Skeletal muscle satellite cell (primary cell): Measurements from ENCODE around the gene SNX21.

Experiments
- H3K27me3 ChIP-seq: 2 replicates; pipeline ENCODE4 v1.7.0; 2013; ENCODE audit warnings: low read length; ENCODE audit not compliant: control insufficient read depth, insufficient read depth
- H3K36me3 ChIP-seq: 2 replicates; pipeline ENCODE4 v1.7.0; 2013; ENCODE audit warnings: mild to moderate bottlenecking, control low read depth, low read length; ENCODE audit not compliant: insufficient read depth
- H3K4me1 ChIP-seq: 2 replicates; pipeline ENCODE4 v1.7.0; 2013; ENCODE audit warnings: low read length; ENCODE audit not compliant: control insufficient read depth, insufficient read depth
- H3K4me2 ChIP-seq: 2 replicates; pipeline ENCODE4 v1.7.0; 2013; ENCODE audit warnings: mild to moderate bottlenecking, low read length
- H3K4me3 ChIP-seq: 2 replicates; pipeline ENCODE4 v1.7.0; 2013; ENCODE audit warnings: low read length
- H3K9ac ChIP-seq: 2 replicates; pipeline ENCODE4 v1.7.0; 2013; ENCODE audit warnings: mild to moderate bottlenecking, low read depth, low read length, moderate library complexity
- H3K9me3 ChIP-seq: replicated peaks from 2 replicates; pipeline ENCODE4 v1.7.0; 2013; ENCODE audit warnings: mild to moderate bottlenecking, control low read depth, low read length

Gene SNX21

GRCh38 chr20:45888681-45889080, 55.1 kb downstream of the SNX21 start:
- no peak overlapping the region for H3K9ac ChIP-seq
- H3K4me3 ChIP-seq, result no peak overlapping the region
- peaks cover 36% of the 10 kb centered on the region for H3K4me1 ChIP-seq
- H3K27me3 ChIP-seq, result no peaks in the 10 kb centered on the region
- no peaks in the 10 kb centered on the region for H3K9me3 ChIP-seq
- H3K4me2 ChIP-seq, result no peak overlapping the region
- H3K36me3 ChIP-seq, result peaks cover 17% of the 10 kb centered on the region

- Histone ChIP-seq H3K4me2 (peak overlapping the region; percentile 99), H3K4me1 (peaks cover 28% of the 10 kb centered on the region), H3K9me3 (no peaks in the 10 kb centered on the region), H3K4me3 (peak overlapping the region; percentile 95), H3K9ac (peak overlapping the region; percentile 83), H3K27me3 (no peaks in the 10 kb centered on the region), H3K36me3 (peaks cover 28% of the 10 kb centered on the region)
These were observed 56.7 kb downstream of the SNX21 start for GRCh38 chr20:45890077-45890984.

GRCh38 chr20:45890985-45891983, 57.7 kb downstream of the SNX21 start, which contains the start of the genes CTSA and NEURL2:
CTSA (plus strand) TSS chr20:45891335; CDS start chr20:45891569, 234 bp downstream.
NEURL2 (minus strand) TSS chr20:45891208; CDS start chr20:45890991, 217 bp downstream.
- H3K9me3 ChIP-seq, result no peaks in the 10 kb centered on the region
- no peaks in the 10 kb centered on the region for H3K27me3 ChIP-seq
- H3K4me1 ChIP-seq, result peaks cover 27% of the 10 kb centered on the region
- H3K36me3 ChIP-seq, result peaks cover 29% of the 10 kb centered on the region
- peak within 1 kb of the TSS; percentile 95 for H3K4me3 ChIP-seq
- peak within 1 kb of the TSS; percentile 99 for H3K4me2 ChIP-seq
- peak within 1 kb of the TSS; percentile 83 for H3K9ac ChIP-seq

GRCh38 chr20:45892049-45892825, 58.6 kb downstream of the SNX21 start:
- H3K4me1 ChIP-seq, result peaks cover 27% of the 10 kb centered on the region
- no peaks in the 10 kb centered on the region for H3K27me3 ChIP-seq
- H3K36me3 ChIP-seq, result peaks cover 32% of the 10 kb centered on the region
- H3K9me3 ChIP-seq, result no peaks in the 10 kb centered on the region
- H3K4me2 ChIP-seq, result peak overlapping the region; percentile 99
- peak overlapping the region; percentile 83 for H3K9ac ChIP-seq
- peak overlapping the region; percentile 95 for H3K4me3 ChIP-seq
